SK-N-SH treated with all-trans-retinoic acid at 6 μM for 48 hours (cell line): ENCODE data around the gene TNS1.

ENCODE experiments used
- PPARA ChIP-seq: fragments of 250-450 bp; sonication (Bioruptor Pico); IDR thresholded peaks from 2 replicates; pipeline ENCODE4 v1.5.0; 2020; ENCODE audit warnings: mild to moderate bottlenecking, borderline replicate concordance
- RARB ChIP-seq: fragments of 250-450 bp; sonication (Bioruptor Pico); IDR thresholded peaks from 2 replicates; pipeline ENCODE4 v1.8.0; 2021; ENCODE audit warnings: mild to moderate bottlenecking, moderate library complexity
- ZC3H10 ChIP-seq: fragments of 250-450 bp; sonication (Bioruptor Pico); IDR thresholded peaks from 2 replicates; pipeline ENCODE4 v1.5.1; 2021; ENCODE audit warnings: mild to moderate bottlenecking, moderate library complexity
- ZFP3 ChIP-seq: fragments of 250-450 bp; sonication (Bioruptor Pico); IDR thresholded peaks from 2 replicates; pipeline ENCODE4 v1.5.0; 2020; ENCODE audit warnings: mild to moderate bottlenecking, moderate library complexity
- ZFP30 ChIP-seq: fragments of 450-650 bp; formaldehyde crosslinking; IDR thresholded peaks from 2 replicates; pipeline ENCODE4 v1.5.0; 2022; ENCODE audit warnings: mild to moderate bottlenecking, moderate library complexity
- TF ChIP-seq, protein P1 (sequence below): fragments of 250-450 bp; sonication (Bioruptor Pico); IDR thresholded peaks from 2 replicates; pipeline ENCODE4 v1.8.0; 2020; ENCODE audit warnings: mild to moderate bottlenecking, moderate library complexity, borderline replicate concordance
- TF ChIP-seq, protein P2 (sequence below): fragments of 250-450 bp; sonication (Bioruptor Pico); IDR thresholded peaks from 2 replicates; pipeline ENCODE4 v1.5.1; 2020; ENCODE audit warnings: low read depth, mild to moderate bottlenecking, moderate library complexity

DNA sequence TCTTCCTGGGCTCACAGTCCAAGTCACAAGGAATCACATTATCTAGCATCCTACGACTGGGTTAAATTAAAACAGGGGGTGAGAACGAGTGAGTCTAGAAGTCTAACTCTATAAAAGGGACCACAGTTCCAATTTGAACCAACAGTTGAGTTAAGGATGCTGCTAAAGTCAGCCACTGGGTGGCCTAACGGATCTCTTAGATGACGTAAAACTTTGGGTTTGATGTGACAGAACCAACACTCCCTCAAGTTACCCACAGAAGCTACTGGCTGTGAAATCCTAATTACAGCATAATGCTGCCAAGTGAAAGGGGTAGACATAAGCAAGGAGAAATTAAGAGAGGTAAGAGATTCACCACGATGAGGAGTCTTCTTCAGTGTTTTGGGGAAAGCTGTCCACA lies 33.6 kb upstream of the TNS1 start:
- TF ChIP-seq ZC3H10 (CRISPR knock-in tag) (no peak), ZFP3 (CRISPR knock-in tag) (no peak), PPARA (CRISPR knock-in tag) (no peak), ZFP30 (CRISPR knock-in tag) (no peak), RARB (no peak)
- TF ChIP-seq, protein P1, sequence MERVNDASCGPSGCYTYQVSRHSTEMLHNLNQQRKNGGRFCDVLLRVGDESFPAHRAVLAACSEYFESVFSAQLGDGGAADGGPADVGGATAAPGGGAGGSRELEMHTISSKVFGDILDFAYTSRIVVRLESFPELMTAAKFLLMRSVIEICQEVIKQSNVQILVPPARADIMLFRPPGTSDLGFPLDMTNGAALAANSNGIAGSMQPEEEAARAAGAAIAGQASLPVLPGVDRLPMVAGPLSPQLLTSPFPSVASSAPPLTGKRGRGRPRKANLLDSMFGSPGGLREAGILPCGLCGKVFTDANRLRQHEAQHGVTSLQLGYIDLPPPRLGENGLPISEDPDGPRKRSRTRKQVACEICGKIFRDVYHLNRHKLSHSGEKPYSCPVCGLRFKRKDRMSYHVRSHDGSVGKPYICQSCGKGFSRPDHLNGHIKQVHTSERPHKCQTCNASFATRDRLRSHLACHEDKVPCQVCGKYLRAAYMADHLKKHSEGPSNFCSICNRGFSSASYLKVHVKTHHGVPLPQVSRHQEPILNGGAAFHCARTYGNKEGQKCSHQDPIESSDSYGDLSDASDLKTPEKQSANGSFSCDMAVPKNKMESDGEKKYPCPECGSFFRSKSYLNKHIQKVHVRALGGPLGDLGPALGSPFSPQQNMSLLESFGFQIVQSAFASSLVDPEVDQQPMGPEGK (CRISPR knock-in tag): no peak
- TF ChIP-seq, protein P2, sequence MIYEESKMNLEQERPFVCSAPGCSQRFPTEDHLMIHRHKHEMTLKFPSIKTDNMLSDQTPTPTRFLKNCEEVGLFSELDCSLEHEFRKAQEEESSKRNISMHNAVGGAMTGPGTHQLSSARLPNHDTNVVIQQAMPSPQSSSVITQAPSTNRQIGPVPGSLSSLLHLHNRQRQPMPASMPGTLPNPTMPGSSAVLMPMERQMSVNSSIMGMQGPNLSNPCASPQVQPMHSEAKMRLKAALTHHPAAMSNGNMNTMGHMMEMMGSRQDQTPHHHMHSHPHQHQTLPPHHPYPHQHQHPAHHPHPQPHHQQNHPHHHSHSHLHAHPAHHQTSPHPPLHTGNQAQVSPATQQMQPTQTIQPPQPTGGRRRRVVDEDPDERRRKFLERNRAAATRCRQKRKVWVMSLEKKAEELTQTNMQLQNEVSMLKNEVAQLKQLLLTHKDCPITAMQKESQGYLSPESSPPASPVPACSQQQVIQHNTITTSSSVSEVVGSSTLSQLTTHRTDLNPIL (CRISPR knock-in tag): no peak
